ENCODE results near the gene ZNF407.
"Not testable (repeated sequence)": the region's sequence is repeated elsewhere in the genome, so short reads cannot be mapped to it uniquely, and the experiment has no call there.

Gene ZNF407

DNA sequence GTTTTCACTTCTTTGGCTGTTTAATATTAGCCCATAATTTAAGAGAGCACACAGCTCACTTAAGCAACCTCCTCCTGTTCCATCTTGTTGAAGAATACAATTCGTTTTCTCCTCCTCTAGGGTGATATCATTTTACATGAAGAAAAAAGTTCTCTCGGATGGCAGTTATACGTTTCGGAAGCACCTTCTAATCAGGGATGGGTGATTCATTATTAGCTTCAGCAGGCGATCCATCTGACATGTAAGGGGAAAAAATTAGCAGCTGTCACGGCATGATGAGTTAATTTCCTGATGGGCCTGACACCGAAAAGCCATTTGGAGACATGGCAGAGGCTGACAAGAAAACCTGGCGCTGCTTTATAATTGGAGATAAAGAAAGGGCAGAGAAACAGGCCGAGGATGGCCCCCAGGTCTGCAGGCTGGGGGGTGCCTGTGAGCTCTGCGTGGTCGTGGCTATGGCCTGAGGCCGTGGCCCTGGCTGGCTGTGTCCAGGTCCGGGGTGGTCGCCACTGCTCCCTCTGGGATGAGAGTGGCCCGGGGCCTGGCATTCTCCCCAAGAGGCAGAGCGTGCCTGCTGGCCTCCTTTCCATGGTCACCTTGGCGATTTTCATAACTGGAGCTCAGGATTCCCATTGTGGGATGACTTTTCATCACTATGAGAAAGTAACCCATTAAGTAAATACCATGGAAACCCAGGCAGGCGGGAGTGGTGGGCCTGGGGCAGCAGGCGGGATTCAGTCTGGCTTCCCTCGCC is 471.2 kb downstream of the ZNF407 start:
- no peak for DNase-seq (ENCODE audit: low spot score)

GRCh38 chr18:75070235-75070624 is 472.6 kb downstream of the ZNF407 start:
- no peak for DNase-seq (ENCODE audit: low spot score)

GRCh38 chr18:75070625-75071483 is 473.2 kb downstream of the ZNF407 start:
- DNase-seq (ENCODE audit: low spot score) = no peak

- DNase-seq (ENCODE audit: low spot score) = no peak
Observed at GRCh38 chr18:75071484-75071785, 473.8 kb downstream of the ZNF407 start.

GRCh38 chr18:75071866-75072671 is 474.4 kb downstream of the ZNF407 start:
- no peak for DNase-seq (ENCODE audit: low spot score)

DNA sequence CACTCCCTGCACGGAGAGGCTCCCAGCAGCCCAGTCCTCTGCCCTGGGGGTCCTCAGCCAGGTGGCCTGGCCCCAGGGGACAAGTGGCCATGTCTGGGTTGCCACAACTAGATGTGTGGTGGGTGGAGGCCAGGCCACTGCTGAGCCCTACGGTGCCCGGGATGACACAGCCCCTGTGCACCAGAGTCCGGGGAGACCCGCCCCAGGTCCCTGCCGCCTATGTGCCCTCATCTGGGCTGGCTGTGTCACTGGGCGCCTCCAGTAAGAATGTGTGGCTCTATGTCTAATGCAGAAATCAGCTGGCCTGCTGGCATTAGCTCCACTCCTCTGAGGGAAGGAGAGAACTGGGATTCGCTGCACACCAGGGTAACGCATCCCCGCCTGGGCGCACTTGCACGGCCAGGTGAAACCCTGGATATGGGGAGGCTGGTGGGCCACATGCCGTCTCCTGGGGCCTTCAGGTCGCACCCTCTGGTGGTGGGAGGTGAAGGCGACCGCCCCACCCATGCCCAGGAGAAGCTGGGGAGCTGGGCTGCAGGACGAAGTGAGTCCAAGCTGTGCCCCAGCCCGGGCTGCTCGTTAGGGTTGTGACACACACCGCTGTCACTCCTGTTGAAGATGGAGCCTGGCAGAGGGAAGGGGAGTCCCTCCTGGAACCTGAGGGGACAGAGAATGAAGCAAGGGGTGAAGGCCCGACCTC is 475.2 kb downstream of the ZNF407 start:
- no peak for DNase-seq (ENCODE audit: low spot score)

DNA sequence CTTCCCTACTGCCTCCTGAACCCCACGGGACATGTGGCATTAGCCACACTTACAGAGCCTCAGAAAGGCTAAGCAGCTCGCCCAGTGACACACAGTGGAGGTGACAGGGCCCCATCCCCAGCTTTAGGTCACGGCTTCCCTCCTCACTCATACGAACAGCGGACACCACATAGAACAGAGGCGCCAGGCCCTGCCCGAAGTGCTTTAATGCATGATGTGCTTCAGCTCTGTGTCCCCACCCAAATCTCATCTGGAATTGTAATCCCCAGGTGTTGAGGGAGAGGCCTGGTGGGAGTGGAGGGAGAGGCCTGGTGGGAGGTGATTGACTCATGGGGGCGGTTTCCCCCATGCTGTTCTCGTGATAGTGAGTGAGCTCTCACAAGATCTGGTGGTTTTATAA is 476.0 kb downstream of the ZNF407 start:
- DNase-seq (ENCODE audit: low spot score) = no peak

DNA sequence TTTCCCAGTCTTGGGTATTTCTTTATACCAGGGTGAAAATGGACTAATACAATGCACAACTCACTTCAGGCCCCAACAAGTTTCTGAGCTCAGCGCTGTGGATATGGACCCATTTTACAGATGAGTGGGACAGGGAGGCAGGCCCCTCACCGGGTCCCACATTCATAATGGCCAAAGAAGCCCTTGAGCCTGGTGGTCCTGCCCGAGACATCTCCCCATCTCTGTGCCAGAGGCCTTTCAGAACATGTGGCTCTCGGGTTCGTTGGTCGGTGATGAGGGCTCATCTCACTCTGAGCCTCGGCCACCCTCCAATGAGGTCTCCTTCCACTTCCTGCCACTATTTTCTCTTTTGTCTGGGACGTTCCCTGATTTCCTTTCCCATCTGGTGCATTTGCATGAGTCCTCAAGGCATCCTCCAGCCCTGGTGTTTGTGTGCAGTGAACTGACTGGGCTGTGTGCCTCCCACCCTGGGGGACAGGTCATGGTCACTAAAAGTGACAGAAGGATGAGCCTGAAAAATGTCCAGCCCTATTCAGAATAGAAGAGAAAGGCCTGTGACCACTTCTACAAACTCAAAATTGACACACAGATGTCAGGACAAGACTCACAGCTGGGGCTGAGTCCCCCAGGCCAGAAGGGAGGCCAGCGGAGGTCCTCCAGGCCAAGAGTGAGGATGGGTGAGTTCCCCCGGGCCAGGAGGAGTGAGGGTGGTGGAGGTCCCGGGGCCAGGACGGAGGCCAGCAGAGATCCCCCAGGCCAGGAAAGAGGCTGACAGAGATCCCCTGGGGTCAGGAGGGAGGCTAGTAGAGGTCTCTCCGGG is 476.7 kb downstream of the ZNF407 start:
- no peak for DNase-seq (ENCODE audit: low spot score)

DNA sequence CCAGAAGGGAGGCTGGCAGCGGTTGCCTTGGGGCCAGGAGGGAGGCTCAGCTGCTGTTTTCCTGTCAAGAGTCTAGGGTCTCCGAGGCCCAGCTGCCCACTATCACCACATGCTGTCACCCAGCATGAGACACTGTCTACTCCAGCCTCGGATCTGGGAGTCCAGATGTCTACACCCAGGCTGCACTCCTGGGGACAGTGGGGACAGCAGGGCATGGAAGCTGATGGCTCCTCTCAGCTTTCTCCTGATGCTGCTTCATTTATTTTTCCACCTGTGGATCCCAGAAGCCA is 477.3 kb downstream of the ZNF407 start:
- DNase-seq (ENCODE audit: low spot score) = no peak

DNA sequence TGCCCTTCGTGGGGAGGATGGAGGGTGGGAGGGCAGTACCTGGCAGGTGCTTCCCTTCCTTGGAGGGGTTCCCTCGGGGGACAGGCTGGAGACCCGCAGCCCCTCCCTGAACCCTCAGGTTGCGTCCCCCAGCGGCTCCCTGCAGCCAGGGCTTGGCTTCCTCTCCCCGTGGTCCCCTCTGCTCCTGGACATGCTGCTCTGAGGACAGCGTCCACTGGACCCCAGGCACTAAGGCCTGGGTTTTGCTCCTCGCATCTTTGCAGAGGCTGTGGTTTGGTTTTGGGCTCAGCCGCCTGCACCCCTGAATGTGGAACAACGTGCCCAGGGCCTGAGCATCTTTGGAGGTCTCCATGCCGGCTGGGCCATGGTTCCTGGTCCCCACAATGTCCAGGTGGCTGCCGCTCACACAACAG is 477.8 kb downstream of the ZNF407 start:
- DNase-seq (ENCODE audit: low spot score) = no peak

- no peak for DNase-seq (ENCODE audit: low spot score)
Observed at GRCh38 chr18:75076286-75076685, 478.6 kb downstream of the ZNF407 start.

- DNase-seq (ENCODE audit: low spot score) = no peak
Observed at GRCh38 chr18:75081486-75081885, 483.8 kb downstream of the ZNF407 start.

- DNase-seq (ENCODE audit: low spot score) = no peak
Observed at GRCh38 chr18:75083131-75083530, 485.5 kb downstream of the ZNF407 start.

DNA sequence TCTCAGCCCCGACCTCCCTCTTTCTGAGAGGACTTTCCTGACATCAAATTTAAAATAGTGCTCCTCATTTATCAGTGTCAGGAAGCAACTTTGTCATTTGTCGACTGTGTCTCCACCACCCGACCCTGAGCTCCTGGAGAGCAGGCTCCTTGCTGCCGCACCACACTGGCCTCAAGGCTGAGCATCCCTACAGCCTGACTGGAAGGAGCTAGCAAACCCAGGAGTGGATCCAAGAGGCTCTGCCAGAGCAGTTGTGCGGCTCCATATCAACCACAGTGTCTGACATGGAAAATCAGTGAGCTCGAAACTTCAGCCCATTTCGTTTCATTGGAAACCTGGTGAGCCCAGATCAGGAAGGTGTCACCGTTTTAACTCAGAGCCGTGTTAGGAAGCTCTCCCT is 486.1 kb downstream of the ZNF407 start:
- DNase-seq (ENCODE audit: low spot score) = no peak

GRCh38 chr18:75085676-75086075 is 488.0 kb downstream of the ZNF407 start:
- not testable (repeated sequence) for DNase-seq (ENCODE audit: low spot score)

- DNase-seq (ENCODE audit: low spot score) = no peak
Observed at GRCh38 chr18:75086494-75087034, 488.9 kb downstream of the ZNF407 start.

DNA sequence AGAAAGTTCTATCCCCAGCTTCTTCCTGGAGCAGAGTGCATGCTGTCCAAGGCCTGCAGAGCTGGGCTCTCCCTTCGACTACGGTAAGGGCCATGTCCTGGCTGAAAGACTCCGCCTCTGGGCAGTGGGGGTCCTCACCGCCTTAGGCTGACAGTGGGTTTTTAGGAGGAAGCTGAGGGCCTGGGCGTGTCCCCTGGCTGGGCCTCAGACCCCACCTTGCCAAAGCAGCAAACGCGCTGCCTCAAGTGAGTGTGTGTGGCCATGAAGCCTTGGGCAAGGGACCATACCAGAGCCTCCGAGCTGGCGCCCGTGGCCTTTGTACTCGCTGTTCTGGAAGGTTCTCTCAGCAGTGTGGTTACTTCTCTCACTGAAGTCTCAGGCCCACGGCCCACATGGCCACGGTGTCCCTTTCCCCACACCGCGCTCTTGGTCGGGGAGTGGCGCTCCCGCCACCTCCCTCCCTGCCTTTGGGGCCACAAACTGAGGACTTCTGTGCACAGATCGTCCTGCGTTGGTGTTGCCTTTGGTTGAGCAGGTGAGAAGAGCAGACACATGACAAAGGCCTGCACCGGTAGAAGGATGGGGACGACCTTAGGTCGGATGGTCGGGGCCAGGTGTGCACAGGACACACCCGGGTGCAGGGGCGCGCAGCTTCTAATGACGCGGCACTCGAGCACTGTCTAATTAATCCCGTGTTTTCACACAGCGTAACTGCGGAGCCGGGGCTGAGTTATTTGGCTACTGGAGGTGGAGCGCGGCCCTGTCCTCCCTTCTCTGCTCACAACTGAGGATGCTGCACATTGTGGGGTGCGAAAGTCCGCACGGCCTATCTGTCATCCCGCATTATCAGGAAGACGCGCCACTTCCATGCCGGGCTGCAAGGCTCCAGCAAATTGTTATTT is 489.7 kb downstream of the ZNF407 start:
- no peak for DNase-seq (ENCODE audit: low spot score)

- no peak for DNase-seq (ENCODE audit: low spot score)
Observed at GRCh38 chr18:75088021-75088506, 490.4 kb downstream of the ZNF407 start.

- peak; percentile 70 for DNase-seq (ENCODE audit: low spot score)
Observed at GRCh38 chr18:75088622-75089211, 491.0 kb downstream of the ZNF407 start.
